Skeletal muscle satellite cell (primary cell): Measurements from ENCODE around the gene INTS11.

Source experiments
- H3K27me3 ChIP-seq: 2 replicates; pipeline ENCODE4 v1.7.0; 2013; ENCODE audit warnings: low read length; ENCODE audit not compliant: control insufficient read depth, insufficient read depth
- H3K36me3 ChIP-seq: 2 replicates; pipeline ENCODE4 v1.7.0; 2013; ENCODE audit warnings: mild to moderate bottlenecking, control low read depth, low read length; ENCODE audit not compliant: insufficient read depth
- H3K4me1 ChIP-seq: 2 replicates; pipeline ENCODE4 v1.7.0; 2013; ENCODE audit warnings: low read length; ENCODE audit not compliant: control insufficient read depth, insufficient read depth
- H3K4me2 ChIP-seq: 2 replicates; pipeline ENCODE4 v1.7.0; 2013; ENCODE audit warnings: mild to moderate bottlenecking, low read length
- H3K4me3 ChIP-seq: 2 replicates; pipeline ENCODE4 v1.7.0; 2013; ENCODE audit warnings: low read length
- H3K9ac ChIP-seq: 2 replicates; pipeline ENCODE4 v1.7.0; 2013; ENCODE audit warnings: mild to moderate bottlenecking, low read depth, low read length, moderate library complexity
- H3K9me3 ChIP-seq: replicated peaks from 2 replicates; pipeline ENCODE4 v1.7.0; 2013; ENCODE audit warnings: mild to moderate bottlenecking, control low read depth, low read length

INTS11 gene

GRCh38 chr1:1312450-1313314 is 11.8 kb downstream of the INTS11 start:
- Histone ChIP-seq H3K4me2 (no peak overlapping the region), H3K9me3 (no peaks in the 10 kb centered on the region), H3K27me3 (no peaks in the 10 kb centered on the region), H3K36me3 (peaks cover 65% of the 10 kb centered on the region), H3K4me1 (peaks cover 15% of the 10 kb centered on the region), H3K9ac (no peak overlapping the region), H3K4me3 (no peak overlapping the region)

- H3K4me3 ChIP-seq: no peak overlapping the region
- H3K4me2 ChIP-seq: no peak overlapping the region
- no peak overlapping the region for H3K9ac ChIP-seq
- no peaks in the 10 kb centered on the region for H3K9me3 ChIP-seq
- peaks cover 58% of the 10 kb centered on the region for H3K36me3 ChIP-seq
- no peaks in the 10 kb centered on the region for H3K27me3 ChIP-seq
- H3K4me1 ChIP-seq: peaks cover 19% of the 10 kb centered on the region
Observed at GRCh38 chr1:1311107-1312104, 13.1 kb downstream of the INTS11 start.

- Histone ChIP-seq H3K9ac (no peak overlapping the region), H3K4me3 (no peak overlapping the region), H3K27me3 (no peaks in the 10 kb centered on the region), H3K4me1 (peaks cover 27% of the 10 kb centered on the region), H3K9me3 (no peaks in the 10 kb centered on the region), H3K36me3 (peaks cover 55% of the 10 kb centered on the region), H3K4me2 (peak overlapping the region; percentile 95)
Observed at GRCh38 chr1:1310476-1311053, 13.9 kb downstream of the INTS11 start.

GRCh38 chr1:1310109-1310385 is 14.4 kb downstream of the INTS11 start:
- Histone ChIP-seq H3K9ac (no peak overlapping the region), H3K4me3 (no peak overlapping the region), H3K4me1 (peaks cover 32% of the 10 kb centered on the region)

GRCh38 chr1:1309251-1310108 is 15.0 kb downstream of the INTS11 start:
- H3K4me3 ChIP-seq: peak overlapping the region; percentile 89
- H3K27me3 ChIP-seq: no peaks in the 10 kb centered on the region
- H3K9me3 ChIP-seq: no peaks in the 10 kb centered on the region
- H3K9ac ChIP-seq: peak overlapping the region; percentile 90
- H3K4me1 ChIP-seq: peaks cover 38% of the 10 kb centered on the region
- peak overlapping the region; percentile 95 for H3K4me2 ChIP-seq
- peaks cover 46% of the 10 kb centered on the region for H3K36me3 ChIP-seq

More at GRCh38 chr1:1310109-1310385, 14.4 kb downstream of the INTS11 start:
- Histone ChIP-seq H3K9me3 (no peaks in the 10 kb centered on the region), H3K36me3 (peaks cover 52% of the 10 kb centered on the region), H3K4me2 (peak overlapping the region; percentile 95), H3K27me3 (no peaks in the 10 kb centered on the region)

- no peaks in the 10 kb centered on the region for H3K9me3 ChIP-seq
- H3K4me3 ChIP-seq: peak overlapping the region; percentile 89
- peak overlapping the region; percentile 90 for H3K9ac ChIP-seq
- peaks cover 42% of the 10 kb centered on the region for H3K4me1 ChIP-seq
- no peaks in the 10 kb centered on the region for H3K27me3 ChIP-seq
- peaks cover 40% of the 10 kb centered on the region for H3K36me3 ChIP-seq
- H3K4me2 ChIP-seq: peak overlapping the region; percentile 95
Observed at GRCh38 chr1:1308756-1309250, 15.7 kb downstream of the INTS11 start.

GRCh38 chr1:1307923-1308755 is 16.3 kb downstream of the INTS11 start, which contains the start of the genes ACAP3 and PUSL1:
TSS of gene ACAP3 (minus strand) at chr1:1307930. CDS start at chr1:1307815, 115 bp downstream.
TSS of gene PUSL1 (plus strand) at chr1:1308597. CDS start at chr1:1308644, 47 bp downstream.
- Histone ChIP-seq H3K4me3 (peak within 1 kb of the TSS; percentile 94), H3K27me3 (no peaks in the 10 kb centered on the region), H3K4me2 (peak within 1 kb of the TSS; percentile 95), H3K4me1 (peaks cover 43% of the 10 kb centered on the region), H3K36me3 (peaks cover 33% of the 10 kb centered on the region), H3K9me3 (no peaks in the 10 kb centered on the region), H3K9ac (peak within 1 kb of the TSS; percentile 90)

- Histone ChIP-seq H3K36me3 (peaks cover 29% of the 10 kb centered on the region), H3K4me3 (peak overlapping the region; percentile 94), H3K9me3 (no peaks in the 10 kb centered on the region), H3K4me1 (peaks cover 43% of the 10 kb centered on the region), H3K4me2 (peak overlapping the region; percentile 94), H3K9ac (peak overlapping the region; percentile 83), H3K27me3 (no peaks in the 10 kb centered on the region)
Observed at GRCh38 chr1:1307261-1307922, 17.1 kb downstream of the INTS11 start.

GRCh38 chr1:1306661-1307260 is 17.7 kb downstream of the INTS11 start:
- Histone ChIP-seq H3K27me3 (no peaks in the 10 kb centered on the region), H3K9me3 (no peaks in the 10 kb centered on the region), H3K36me3 (peaks cover 25% of the 10 kb centered on the region), H3K9ac (peak overlapping the region; percentile 83), H3K4me2 (peak overlapping the region; percentile 94), H3K4me3 (peak overlapping the region; percentile 94), H3K4me1 (peaks cover 43% of the 10 kb centered on the region)
